ENCODE data around the gene GNLY. TPM values are rescaled to one million over a fixed set of nuclear protein-coding genes. Genes with fewer than 3 reads are reported as not detected.

GNLY gene
- polyA plus RNA-seq, 1 donor: 0.27 TPM

GRCh38 chr2:85744741-85745601 is 50.8 kb downstream of the GNLY start:
- no peak for DNase-seq

GRCh38 chr2:85745619-85746018 is 51.5 kb downstream of the GNLY start:
- DNase-seq: no peak

DNA sequence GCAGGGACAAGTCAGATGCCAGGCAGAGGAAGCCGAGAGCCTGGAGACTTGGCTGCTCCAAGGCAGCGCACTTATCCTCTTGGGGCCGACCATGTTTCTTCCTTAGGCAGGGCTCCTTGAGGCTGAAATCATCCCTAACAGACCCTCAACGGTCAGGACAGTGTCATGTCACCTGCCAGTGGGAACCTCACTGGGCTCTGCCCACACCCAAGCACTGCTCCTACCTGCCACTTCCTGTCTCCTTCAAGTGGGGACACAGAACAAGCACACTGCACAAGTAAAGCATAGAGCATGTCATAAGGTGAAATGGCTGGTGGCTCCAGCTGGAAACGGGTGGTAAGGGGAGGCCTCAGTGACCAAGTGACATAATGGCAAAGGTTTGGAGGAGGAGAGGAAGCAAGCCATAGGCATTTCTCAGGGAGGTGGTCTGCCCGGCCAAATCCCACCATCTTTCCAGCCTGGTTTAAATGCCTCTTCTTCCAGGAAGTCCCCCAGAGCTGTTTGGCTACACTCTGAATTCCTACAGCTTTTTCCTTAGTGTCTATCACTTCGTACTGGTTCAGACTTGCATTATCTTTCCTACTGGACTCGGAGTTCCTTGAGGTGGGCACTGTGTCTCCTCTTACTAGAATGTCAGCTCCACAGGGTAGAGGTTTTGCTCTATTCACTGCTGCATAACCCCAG is 52.3 kb downstream of the GNLY start:
- no peak for DNase-seq

DNA sequence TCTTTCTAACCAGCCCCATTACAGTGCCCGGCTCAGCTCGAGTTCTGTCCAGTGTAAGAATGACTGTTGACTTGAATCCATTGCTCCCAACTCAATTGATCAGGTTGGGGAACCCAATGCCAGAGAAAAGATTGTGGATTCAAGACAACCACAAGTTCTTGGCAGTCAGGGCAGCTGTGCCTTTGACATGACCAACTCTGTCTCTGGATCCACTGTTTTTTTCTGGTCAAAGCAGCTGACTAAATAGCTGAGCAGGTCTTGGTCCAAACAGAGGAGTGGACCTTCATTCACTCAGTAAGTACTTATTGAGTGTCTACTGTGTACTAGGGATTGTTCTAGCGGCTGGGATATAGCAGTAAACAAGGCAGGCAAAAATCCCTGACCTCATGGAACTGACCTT is 53.3 kb downstream of the GNLY start:
- DNase-seq: no peak

- no peak for DNase-seq
Observed at GRCh38 chr2:85748039-85748734, 54.0 kb downstream of the GNLY start.

Other genes with a start within 250 kb of the GNLY start
- gene MAT2A, start 155.2 kb upstream of the GNLY start, polyA plus RNA-seq (ENCODE audit: insufficient read length): 467 TPM
- gene GGCX, start 132.9 kb upstream of the GNLY start, polyA plus RNA-seq (ENCODE audit: insufficient read length): 41.2 TPM
- 89.3 TPM for gene VAMP8, start 116.8 kb upstream of the GNLY start, polyA plus RNA-seq (ENCODE audit: insufficient read length)
- 33.8 TPM for gene VAMP5, start 109.9 kb upstream of the GNLY start, polyA plus RNA-seq (ENCODE audit: insufficient read length)
- gene RNF181, start 98.6 kb upstream of the GNLY start, polyA plus RNA-seq (ENCODE audit: insufficient read length): 121 TPM
- 36.2 TPM for gene TMEM150A, start 91.7 kb upstream of the GNLY start, polyA plus RNA-seq (ENCODE audit: insufficient read length)
- 75.9 TPM for gene C2orf68, start 82.3 kb upstream of the GNLY start, polyA plus RNA-seq (ENCODE audit: insufficient read length)
- gene USP39, start 78.2 kb upstream of the GNLY start, polyA plus RNA-seq (ENCODE audit: insufficient read length): 74.8 TPM
- 0.18 TPM for gene SFTPB, start 26.2 kb upstream of the GNLY start, polyA plus RNA-seq (ENCODE audit: insufficient read length)
- 10.3 TPM for gene ATOH8, start 59.6 kb downstream of the GNLY start, polyA plus RNA-seq (ENCODE audit: insufficient read length)
- 14.7 TPM for gene ST3GAL5, start 194.6 kb downstream of the GNLY start, polyA plus RNA-seq (ENCODE audit: insufficient read length)

Measured in left kidney (tissue), 2 donors.